ENCODE results near the gene AUTS2.
A peak's percentile ranks its signal among the peaks of the same experiment; 100 is the strongest.

AUTS2 gene

GRCh38 chr7:70285854-70286253 is 687.6 kb downstream of the AUTS2 start:
- DNase-seq: no peak

- DNase-seq: no peak
These were observed 690.6 kb downstream of the AUTS2 start for GRCh38 chr7:70288781-70289456.

- DNase-seq: no peak
These were observed 694.4 kb downstream of the AUTS2 start for GRCh38 chr7:70292716-70293115.

- DNase-seq: no peak
These were observed 696.1 kb downstream of the AUTS2 start for GRCh38 chr7:70294211-70294911.

- DNase-seq: peak; percentile 88
These were observed 700.7 kb downstream of the AUTS2 start for GRCh38 chr7:70298780-70299471.

- DNase-seq: no peak
These were observed 701.2 kb downstream of the AUTS2 start for GRCh38 chr7:70299472-70299807.

- no peak for DNase-seq
These were observed 703.5 kb downstream of the AUTS2 start for GRCh38 chr7:70301673-70302185.

GRCh38 chr7:70303309-70303708 is 705.0 kb downstream of the AUTS2 start:
- peak; percentile 16 for DNase-seq

- no peak for DNase-seq
These were observed 705.5 kb downstream of the AUTS2 start for GRCh38 chr7:70303780-70304179.

GRCh38 chr7:70306173-70306572 is 707.9 kb downstream of the AUTS2 start:
- DNase-seq: no peak

- DNase-seq: no peak
These were observed 709.4 kb downstream of the AUTS2 start for GRCh38 chr7:70307544-70308106.

GRCh38 chr7:70312336-70312735 is 714.1 kb downstream of the AUTS2 start:
- DNase-seq: no peak

- DNase-seq: no peak
These were observed 715.0 kb downstream of the AUTS2 start for GRCh38 chr7:70313271-70313670.

- DNase-seq: no peak
These were observed 715.4 kb downstream of the AUTS2 start for GRCh38 chr7:70313687-70314086.

- DNase-seq: peak; percentile 48
These were observed 715.9 kb downstream of the AUTS2 start for GRCh38 chr7:70314221-70314620.

GRCh38 chr7:70316745-70317144 is 718.5 kb downstream of the AUTS2 start:
- DNase-seq: no peak

GRCh38 chr7:70317356-70317755 is 719.1 kb downstream of the AUTS2 start:
- peak; percentile 22 for DNase-seq

GRCh38 chr7:70318511-70318910 is 720.2 kb downstream of the AUTS2 start:
- peak; percentile 52 for DNase-seq

- DNase-seq: peak; percentile 87
These were observed 720.8 kb downstream of the AUTS2 start for GRCh38 chr7:70319057-70319456.

- DNase-seq: no peak
These were observed 722.8 kb downstream of the AUTS2 start for GRCh38 chr7:70321016-70321590.

- DNase-seq: peak; percentile 98
These were observed 724.6 kb downstream of the AUTS2 start for GRCh38 chr7:70322856-70323255.

GRCh38 chr7:70325509-70326101 is 727.3 kb downstream of the AUTS2 start:
- peak; percentile 90 for DNase-seq

- DNase-seq: peak; percentile 40
These were observed 736.0 kb downstream of the AUTS2 start for GRCh38 chr7:70334295-70334694.

Data from NCI-H82 (cell line).